Astrocyte (in vitro differentiated cells and primary cell): Measurements from ENCODE around the gene TLE7. TPM values are rescaled to one million over a fixed set of nuclear protein-coding genes. Genes with fewer than 3 reads are reported as not detected.

ENCODE experiments used
- DNase-seq: peaks from one replicate; pipeline ENCODE4 v3.0.0-alpha.2; 2010; ENCODE audit warnings: low read depth
- FAIRE-seq: peaks from 2 replicates; lab custom pipeline; 2011; peaks lifted over from hg19 to GRCh38; lab: Jason Lieb, UNC
- H2AFZ ChIP-seq: 2 replicates; pipeline ENCODE4 v1.6.0; 2012; ENCODE audit warnings: low read depth, low read length, inconsistent platforms
- H3K27ac ChIP-seq: 2 replicates; pipeline ENCODE4 v1.5.1; 2011; ENCODE audit warnings: low read depth, low read length, inconsistent platforms
- H3K27me3 ChIP-seq: 2 replicates; pipeline ENCODE4 v1.6.0; 2011; ENCODE audit warnings: low read length, inconsistent platforms; ENCODE audit not compliant: insufficient read depth
- H3K36me3 ChIP-seq: 2 replicates; pipeline ENCODE4 v1.5.1; 2011; ENCODE audit warnings: low read length, inconsistent platforms; ENCODE audit not compliant: insufficient read depth
- H3K4me1 ChIP-seq: 2 replicates; pipeline ENCODE4 v1.5.1; 2011; ENCODE audit warnings: low read length, inconsistent platforms; ENCODE audit not compliant: insufficient read depth
- H3K4me2 ChIP-seq: 2 replicates; pipeline ENCODE4 v1.6.0; 2012; ENCODE audit warnings: low read length, inconsistent platforms
- H3K4me3 ChIP-seq: 2 replicates; pipeline ENCODE4 v1.5.1; 2011; ENCODE audit warnings: low read depth, mild to moderate bottlenecking, low read length, inconsistent platforms; ENCODE audit not compliant: insufficient read depth
- H3K79me2 ChIP-seq: 2 replicates; pipeline ENCODE4 v1.6.0; 2012; ENCODE audit warnings: mild to moderate bottlenecking, low read length, inconsistent platforms; ENCODE audit not compliant: insufficient read depth
- H3K9ac ChIP-seq: 2 replicates; pipeline ENCODE4 v1.6.0; 2012; ENCODE audit warnings: mild to moderate bottlenecking, low read length, inconsistent platforms
- H3K9me3 ChIP-seq: 2 replicates; pipeline ENCODE4 v1.5.1; 2012; ENCODE audit warnings: low read depth, mild to moderate bottlenecking, low read length, inconsistent platforms; ENCODE audit not compliant: insufficient read depth
- H4K20me1 ChIP-seq: 2 replicates; pipeline ENCODE4 v1.6.0; 2012; ENCODE audit warnings: low read length, inconsistent platforms; ENCODE audit not compliant: insufficient read depth
- H3K27ac Mint-ChIP-seq: one replicate; pipeline ENCODE4 v1.8.0; 2021; ENCODE audit warnings: mild to moderate bottlenecking, mixed read lengths; ENCODE audit not compliant: unreplicated experiment
- H3K27me3 Mint-ChIP-seq: one replicate; pipeline ENCODE4 v1.8.0; 2021; ENCODE audit warnings: low read depth, mixed read lengths; ENCODE audit not compliant: unreplicated experiment
- H3K36me3 Mint-ChIP-seq: one replicate; pipeline ENCODE4 v1.8.0; 2021; ENCODE audit warnings: low read depth, mixed read lengths; ENCODE audit not compliant: unreplicated experiment
- H3K4me1 Mint-ChIP-seq: one replicate; pipeline ENCODE4 v1.8.0; 2021; ENCODE audit warnings: low read depth, mixed read lengths; ENCODE audit not compliant: unreplicated experiment
- H3K4me3 Mint-ChIP-seq: one replicate; pipeline ENCODE4 v1.8.0; 2021; ENCODE audit warnings: mild to moderate bottlenecking, moderate library complexity, mixed read lengths; ENCODE audit not compliant: unreplicated experiment
- H3K9me3 Mint-ChIP-seq: one replicate; pipeline ENCODE4 v1.8.0; 2021; ENCODE audit warnings: mild to moderate bottlenecking, mixed read lengths; ENCODE audit not compliant: unreplicated experiment
- CTCF ChIP-seq: IDR thresholded peaks from 2 replicates; pipeline ENCODE4 v1.5.1; 2011; ENCODE audit warnings: low read depth, mild to moderate bottlenecking, inconsistent platforms, low read length, moderate library complexity; ENCODE audit not compliant: insufficient read depth
- EZH2 ChIP-seq: IDR thresholded peaks from 2 replicates; pipeline ENCODE4 v1.6.1; 2012; ENCODE audit warnings: mild to moderate bottlenecking, low read length, inconsistent platforms; ENCODE audit not compliant: insufficient read depth
- total RNA-seq: library from RNA; stranded (reverse); gene quantifications from 2 replicates; pipeline ENCODE4 v1.2.1, GENCODE V29; 2021

Gene TLE7
- total RNA-seq, 1 donor from 2014 or later, result not detected

- Histone ChIP-seq H3K36me3 (peaks cover 11% of the 10 kb centered on the region), H3K4me3 (no peak overlapping the region), H3K4me2 (no peak overlapping the region), H4K20me1 (no peaks in the 10 kb centered on the region), H3K79me2 (no peaks in the 10 kb centered on the region), H3K9me3 (peaks cover 36% of the 10 kb centered on the region), H2AFZ (no peak overlapping the region), H3K9ac (no peak overlapping the region), H3K4me1 (no peaks in the 10 kb centered on the region), H3K27ac (no peak overlapping the region), H3K27me3 (no peaks in the 10 kb centered on the region)
- H3K9me3 Mint-ChIP-seq, result peaks cover 41% of the 10 kb centered on the region
- H3K27me3 Mint-ChIP-seq, result peaks cover 6% of the 10 kb centered on the region
- H3K27ac Mint-ChIP-seq, result no peak overlapping the region
- TF ChIP-seq CTCF (no peak), EZH2 (no peak)
- DNase-seq, result no peak
- H3K4me1 Mint-ChIP-seq, result peaks cover 3% of the 10 kb centered on the region
- FAIRE-seq, result no peak
- H3K36me3 Mint-ChIP-seq, result peaks cover 25% of the 10 kb centered on the region
- H3K4me3 Mint-ChIP-seq, result no peak overlapping the region
Observed at GRCh38 chr16:71443714-71444113, 1.9 kb upstream of the TLE7 start.

GRCh38 chr16:71441348-71442050, 355 bp downstream of the TLE7 start:
- Histone ChIP-seq H3K36me3 (no peaks in the 10 kb centered on the region), H3K4me3 (no peak overlapping the region), H3K27me3 (no peaks in the 10 kb centered on the region), H3K4me2 (no peak overlapping the region), H2AFZ (no peak overlapping the region), H3K9me3 (peaks cover 19% of the 10 kb centered on the region), H3K27ac (no peak overlapping the region), H3K4me1 (no peaks in the 10 kb centered on the region), H3K9ac (no peak overlapping the region), H4K20me1 (no peaks in the 10 kb centered on the region), H3K79me2 (no peaks in the 10 kb centered on the region)
- H3K4me3 Mint-ChIP-seq, result no peak overlapping the region
- peaks cover 6% of the 10 kb centered on the region for H3K36me3 Mint-ChIP-seq
- peaks cover 26% of the 10 kb centered on the region for H3K9me3 Mint-ChIP-seq
- FAIRE-seq (no peak), DNase-seq (no peak)
- no peak overlapping the region for H3K27ac Mint-ChIP-seq
- H3K4me1 Mint-ChIP-seq, result peaks cover 3% of the 10 kb centered on the region
- TF ChIP-seq CTCF (no peak), EZH2 (no peak)
- peaks cover 18% of the 10 kb centered on the region for H3K27me3 Mint-ChIP-seq

- H4K20me1 ChIP-seq, result no peaks in the 10 kb centered on the region
- DNase-seq (no peak), FAIRE-seq (no peak)
- H3K4me2 ChIP-seq, result no peak overlapping the region
- no peak for TF ChIP-seq CTCF
- TF ChIP-seq EZH2, result no peak
- H3K79me2 ChIP-seq, result no peaks in the 10 kb centered on the region
- peaks cover 14% of the 10 kb centered on the region for H3K9me3 ChIP-seq
- no peak overlapping the region for H3K27ac ChIP-seq
- no peaks in the 10 kb centered on the region for H3K36me3 ChIP-seq
- no peaks in the 10 kb centered on the region for H3K4me1 ChIP-seq
- no peak overlapping the region for H3K4me3 ChIP-seq
- Mint-ChIP-seq H3K4me3 (no peak overlapping the region), H3K36me3 (peaks cover 6% of the 10 kb centered on the region), H3K27ac (no peak overlapping the region), H3K4me1 (peaks cover 3% of the 10 kb centered on the region), H3K9me3 (peaks cover 22% of the 10 kb centered on the region), H3K27me3 (peaks cover 24% of the 10 kb centered on the region)
- no peak overlapping the region for H2AFZ ChIP-seq
- H3K27me3 ChIP-seq, result no peaks in the 10 kb centered on the region
- no peak overlapping the region for H3K9ac ChIP-seq
Observed at GRCh38 chr16:71440669-71441347, 1.0 kb downstream of the TLE7 start.
